ENCODE results near the gene ECM1. TPM values are rescaled to one million over a fixed set of nuclear protein-coding genes. Genes with fewer than 3 reads are reported as not detected.

The ECM1 gene
- total RNA-seq, 4 donors from 2014 or later = 4.2 to 11.3 (median 7.0) TPM

GRCh38 chr1:150550222-150551050, 42.5 kb downstream of the ECM1 start:
- no peaks in the 10 kb centered on the region for H3K36me3 ChIP-seq
- no peak for DNase-seq
- no peaks in the 10 kb centered on the region for H3K27me3 ChIP-seq
- H3K27ac ChIP-seq = peak overlapping the region in 2 of 3 donors; percentile 74 to 85
- WGBS, 2 donors = 63 to 73% methylated on average over 22 of the region's 22 CpGs
- intact Hi-C loops (cut with DNase I) = loop anchor here (10.0 kb wide), 1 partner anchor 444 kb away; no protein-coding TSS in a partner anchor
- H3K4me1 ChIP-seq = peaks cover 6 to 40% of the 10 kb centered on the region in 2 donors
- peak overlapping the region in 1 of 3 donors; percentile 43 for H3K4me3 ChIP-seq (replicated peaks in 1 of 3)
- H3K9me3 ChIP-seq = no peaks in the 10 kb centered on the region
- no peak for TF ChIP-seq POLR2A (IDR thresholded peaks at IDR 0.05)
- no peak for TF ChIP-seq CTCF (IDR thresholded peaks at IDR 0.05)

- no peak overlapping the region for H3K4me3 ChIP-seq (replicated peaks in 1 of 3)
- H3K36me3 ChIP-seq = no peaks in the 10 kb centered on the region
- no peaks in the 10 kb centered on the region for H3K27me3 ChIP-seq
- no peak for TF ChIP-seq CTCF (IDR thresholded peaks at IDR 0.05)
- no peak for TF ChIP-seq POLR2A (IDR thresholded peaks at IDR 0.05)
- H3K27ac ChIP-seq = peak overlapping the region in 2 of 3 donors; percentile 74 to 85
- H3K9me3 ChIP-seq = no peaks in the 10 kb centered on the region
- WGBS, 2 donors = 65 to 79% methylated on average over 10 to 11 of the region's 11 CpGs
- intact Hi-C loops (cut with DNase I) = loop anchor here (10.0 kb wide), 1 partner anchor 444 kb away; no protein-coding TSS in a partner anchor
- peaks cover 6 to 40% of the 10 kb centered on the region in 2 donors for H3K4me1 ChIP-seq
- no peak for DNase-seq
Observed at GRCh38 chr1:150551051-150551783, 43.3 kb downstream of the ECM1 start.

GRCh38 chr1:150551784-150552127, 43.8 kb downstream of the ECM1 start:
- no peaks in the 10 kb centered on the region for H3K9me3 ChIP-seq
- H3K27ac ChIP-seq = peak overlapping the region in 2 of 3 donors; percentile 74 to 85
- TF ChIP-seq POLR2A (IDR thresholded peaks at IDR 0.05) = no peak
- TF ChIP-seq CTCF (IDR thresholded peaks at IDR 0.05) = no peak
- intact Hi-C loops (cut with DNase I) = loop anchor here (10.0 kb wide), 1 partner anchor 443 kb away; no protein-coding TSS in a partner anchor
- WGBS, 2 donors = 50 to 55% methylated on average over 1 of the region's 1 CpG
- H3K36me3 ChIP-seq = no peaks in the 10 kb centered on the region
- DNase-seq = no peak
- H3K27me3 ChIP-seq = no peaks in the 10 kb centered on the region
- peaks cover 6 to 40% of the 10 kb centered on the region in 2 donors for H3K4me1 ChIP-seq
- H3K4me3 ChIP-seq (replicated peaks in 1 of 3) = no peak overlapping the region

GRCh38 chr1:150552128-150552910, 44.4 kb downstream of the ECM1 start:
- intact Hi-C loops (cut with DNase I) = loop anchor here (10.0 kb wide), 1 partner anchor 442 kb away; no protein-coding TSS in a partner anchor
- peak; percentile 43 to 62 for DNase-seq
- WGBS, 2 donors = 49 to 52% methylated on average over 13 of the region's 13 CpGs
- no peak overlapping the region for H3K4me3 ChIP-seq (replicated peaks in 1 of 3)
- TF ChIP-seq POLR2A (IDR thresholded peaks at IDR 0.05) = peak in 1 of 2 donors; percentile 13
- no peak for TF ChIP-seq CTCF (IDR thresholded peaks at IDR 0.05)
- no peaks in the 10 kb centered on the region for H3K9me3 ChIP-seq
- peak overlapping the region in 2 of 3 donors; percentile 74 to 85 for H3K27ac ChIP-seq
- H3K36me3 ChIP-seq = no peaks in the 10 kb centered on the region
- no peaks in the 10 kb centered on the region for H3K27me3 ChIP-seq
- H3K4me1 ChIP-seq = peaks cover 6 to 40% of the 10 kb centered on the region in 2 donors
